PC-9 (cell line): Measurements from ENCODE around the gene IGF2BP2. TPM values are rescaled to one million over a fixed set of nuclear protein-coding genes. Genes with fewer than 3 reads are reported as not detected.

Source experiments
- BruUV-seq: library from RNA; stranded (reverse); fragments of 400-500 nt; replicated peaks from 2 replicates; lab custom pipeline; 2021; lab: Mats Ljungman, UMichigan
- CTCF ChIA-PET: fragments of 300-600 bp; sonication (Branson Sonifier 250); formaldehyde crosslinking; loops from one replicate; lab custom pipeline; 2022; ENCODE audit warnings: antibody characterized with exemption; lab: Charles Lee
- POLR2A ChIA-PET: fragments of 300-600 bp; sonication (Branson Sonifier 250); formaldehyde crosslinking; loops from one replicate; lab custom pipeline; 2022; ENCODE audit warnings: antibody characterized with exemption; ENCODE audit not compliant: unreplicated experiment; lab: Charles Lee
- DNase-seq, 2 experiments: peaks; one replicate each; pipeline versions ENCODE4 v3.0.0 to v3.0.0-alpha.2; 2015 to 2022; ENCODE audit warnings: mixed read lengths in 1 of 2
- H2AFZ ChIP-seq: fragments of 200-600 bp; sonication (generic); 2 replicates; pipeline ENCODE4 v1.8.1; 2017; ENCODE audit warnings: antibody characterized with exemption
- H3F3A ChIP-seq: fragments of 200-600 bp; sonication (generic); 2 replicates; pipeline ENCODE4 v1.8.1; 2017; ENCODE audit warnings: antibody characterized with exemption, mild to moderate bottlenecking, low read depth; ENCODE audit not compliant: insufficient read depth
- H3K27ac ChIP-seq: fragments of 200-600 bp; sonication (generic); 2 replicates; pipeline ENCODE4 v1.6.1; 2016; ENCODE audit warnings: mixed run types
- H3K27me3 ChIP-seq: fragments of 200-600 bp; sonication (generic); 2 replicates; pipeline ENCODE4 v1.6.1; 2016; ENCODE audit warnings: low read depth, mixed run types; ENCODE audit not compliant: insufficient read depth
- H3K36me3 ChIP-seq: fragments of 200-600 bp; sonication (generic); 2 replicates; pipeline ENCODE4 v1.6.1; 2016; ENCODE audit warnings: low read depth, mixed run types
- H3K4me1 ChIP-seq: fragments of 200-600 bp; sonication (generic); replicated peaks from 2 replicates; pipeline ENCODE4 v1.6.1; 2016; ENCODE audit warnings: mixed run types; ENCODE audit not compliant: insufficient read depth
- H3K4me2 ChIP-seq: fragments of 200-600 bp; sonication (generic); 2 replicates; pipeline ENCODE4 v1.6.1; 2017; ENCODE audit warnings: mixed run types
- H3K4me3 ChIP-seq: fragments of 200-600 bp; sonication (generic); 2 replicates; pipeline ENCODE4 v1.6.1; 2016; ENCODE audit warnings: mixed run types
- H3K79me2 ChIP-seq: fragments of 200-600 bp; sonication (generic); 2 replicates; pipeline ENCODE4 v1.6.1; 2017; ENCODE audit warnings: low read depth, mixed run types
- H3K9me2 ChIP-seq: fragments of 200-600 bp; sonication (generic); 2 replicates; pipeline ENCODE4 v1.8.1; 2017; ENCODE audit warnings: mild to moderate bottlenecking; ENCODE audit not compliant: insufficient read depth
- H3K9me3 ChIP-seq: fragments of 200-600 bp; sonication (generic); 2 replicates; pipeline ENCODE4 v1.8.1; 2016; ENCODE audit warnings: low read depth; ENCODE audit not compliant: insufficient read depth
- H4K20me1 ChIP-seq: fragments of 200-600 bp; sonication (generic); 2 replicates; pipeline ENCODE4 v1.8.1; 2017; ENCODE audit not compliant: insufficient read depth
- CTCF ChIP-seq: fragments of 200-600 bp; sonication (generic); conservative IDR thresholded peaks from 2 replicates; pipeline ENCODE4 v1.6.1; 2017; ENCODE audit warnings: mixed run types, antibody characterized with exemption, mild to moderate bottlenecking, moderate library complexity
- EZH2 ChIP-seq: fragments of 200-600 bp; sonication (generic); IDR thresholded peaks from 2 replicates; pipeline ENCODE4 v1.8.0; 2017; ENCODE audit warnings: antibody characterized with exemption, low read depth
- intact Hi-C: fragments of 100-400 bp; cut with micrococcal nuclease; formaldehyde crosslinking; loops from one replicate; pipeline ENCODE4 v1.10.0; 2022; ENCODE audit not compliant: unreplicated experiment
- total RNA-seq: library from RNA; stranded (reverse); gene quantifications from 2 replicates; pipeline ENCODE4 v1.2.3, GENCODE V29; 2021

IGF2BP2 gene
- total RNA-seq, 1 experiment from 2014 or later: 140 TPM

- no TSS peak for BruUV-seq
- Histone ChIP-seq H3K9me2 (no peaks in the 10 kb centered on the region), H2AFZ (no peak overlapping the region), H3F3A (peaks cover 37% of the 10 kb centered on the region), H3K4me2 (no peak overlapping the region), H3K36me3 (peaks cover 34% of the 10 kb centered on the region), H3K27ac (no peak overlapping the region), H3K4me1 (no peaks in the 10 kb centered on the region), H4K20me1 (peaks cover 3% of the 10 kb centered on the region; the same call in 1 of the 2 replicates), H3K79me2 (no peaks in the 10 kb centered on the region), H3K9me3 (no peaks in the 10 kb centered on the region), H3K4me3 (no peak overlapping the region), H3K27me3 (no peaks in the 10 kb centered on the region)
- no peak for TF ChIP-seq CTCF
- no peak for TF ChIP-seq EZH2
- intact Hi-C loops: no loop called here
- ChIA-PET POLR2A (no interaction called here), CTCF (no interaction called here)
- peak in 1 of 2 experiments; percentile 24 for DNase-seq
Observed at GRCh38 chr3:185625784-185626183, 199.1 kb downstream of the IGF2BP2 start.

- POLR2A ChIA-PET: interaction anchor here (0.6 kb wide), 1 partner anchor 1490 kb away, joined by 11 read pairs; no protein-coding TSS in a partner anchor
- Histone ChIP-seq H3F3A (peaks cover 20% of the 10 kb centered on the region), H3K27ac (no peak overlapping the region), H3K36me3 (peaks cover 37% of the 10 kb centered on the region), H3K4me1 (no peaks in the 10 kb centered on the region), H3K27me3 (no peaks in the 10 kb centered on the region), H4K20me1 (peaks cover 3% of the 10 kb centered on the region; the same call in 1 of the 2 replicates), H3K4me3 (no peak overlapping the region), H3K9me3 (no peaks in the 10 kb centered on the region), H3K79me2 (no peaks in the 10 kb centered on the region), H3K4me2 (no peak overlapping the region), H2AFZ (no peak overlapping the region), H3K9me2 (no peaks in the 10 kb centered on the region)
- DNase-seq: peak in 1 of 2 experiments; percentile 12
- TF ChIP-seq CTCF: no peak
- no peak for TF ChIP-seq EZH2
- CTCF ChIA-PET: no interaction called here
- no TSS peak for BruUV-seq
- intact Hi-C loops: no loop called here
Observed at GRCh38 chr3:185623939-185624665, 200.7 kb downstream of the IGF2BP2 start.

- no peaks in the 10 kb centered on the region for H3K27me3 ChIP-seq
- no peaks in the 10 kb centered on the region for H3F3A ChIP-seq
- intact Hi-C loops: no loop called here
- H3K27ac ChIP-seq: no peak overlapping the region
- CTCF ChIA-PET: no interaction called here
- no peaks in the 10 kb centered on the region for H3K9me3 ChIP-seq
- POLR2A ChIA-PET: no interaction called here
- no TSS peak for BruUV-seq
- no peak for TF ChIP-seq EZH2
- no peak for TF ChIP-seq CTCF
- no peak overlapping the region for H3K4me3 ChIP-seq
- H3K9me2 ChIP-seq: no peaks in the 10 kb centered on the region
- no peak for DNase-seq
- H2AFZ ChIP-seq: no peak overlapping the region
- no peaks in the 10 kb centered on the region for H4K20me1 ChIP-seq
- H3K79me2 ChIP-seq: no peaks in the 10 kb centered on the region
- H3K4me1 ChIP-seq: no peaks in the 10 kb centered on the region
- peaks cover 56% of the 10 kb centered on the region for H3K36me3 ChIP-seq
- no peak overlapping the region for H3K4me2 ChIP-seq
Observed at GRCh38 chr3:185613016-185613415, 211.8 kb downstream of the IGF2BP2 start.
